GM23338 (cell line): Measurements from ENCODE around the gene GAB2. TPM values are rescaled to one million over a fixed set of nuclear protein-coding genes. Genes with fewer than 3 reads are reported as not detected.

ENCODE experiments used
- ATAC-seq: fragments of 200-7000 bp; cut with Tn5 transposase; 3 replicates; pipeline ENCODE4 v1.9.1; 2020
- DNase-seq: peaks from one replicate; pipeline ENCODE4 v3.0.0-alpha.2; 2015; ENCODE audit warnings: low spot score
- H2AFZ ChIP-seq: fragments of 200-600 bp; sonication (generic); 2 replicates; pipeline ENCODE4 v1.8.0; 2016; ENCODE audit warnings: antibody characterized with exemption, mild to moderate bottlenecking, moderate library complexity
- H3F3A ChIP-seq: fragments of 200-600 bp; sonication (generic); replicated peaks from 2 replicates; pipeline ENCODE4 v1.8.0; 2017; ENCODE audit warnings: antibody characterized with exemption, mixed run types, low read depth
- H3K27ac ChIP-seq: fragments of 200-600 bp; sonication (generic); 2 replicates; pipeline ENCODE4 v1.6.1; 2016; ENCODE audit warnings: low read depth
- H3K27me3 ChIP-seq: fragments of 200-600 bp; sonication (generic); 2 replicates; pipeline ENCODE4 v1.8.0; 2016; ENCODE audit warnings: mild to moderate bottlenecking, mixed run types, moderate library complexity; ENCODE audit not compliant: insufficient read depth
- H3K36me3 ChIP-seq: fragments of 200-600 bp; sonication (generic); 2 replicates; pipeline ENCODE4 v1.8.0; 2016; ENCODE audit warnings: mild to moderate bottlenecking; ENCODE audit not compliant: insufficient read depth
- H3K4me1 ChIP-seq: fragments of 200-600 bp; sonication (generic); 2 replicates; pipeline ENCODE4 v1.8.0; 2016; ENCODE audit warnings: mild to moderate bottlenecking, moderate library complexity; ENCODE audit not compliant: insufficient read depth
- H3K4me2 ChIP-seq: fragments of 200-600 bp; sonication (generic); 2 replicates; pipeline ENCODE4 v1.7.1; 2017; ENCODE audit warnings: mixed run types
- H3K4me3 ChIP-seq: fragments of 200-600 bp; sonication (generic); 2 replicates; pipeline ENCODE4 v1.6.1; 2016; ENCODE audit warnings: mixed run types
- H3K79me2 ChIP-seq: fragments of 200-600 bp; sonication (generic); replicated peaks from 2 replicates; pipeline ENCODE4 v1.8.0; 2017; ENCODE audit warnings: mild to moderate bottlenecking; ENCODE audit not compliant: insufficient read depth
- H3K9me2 ChIP-seq: fragments of 200-600 bp; sonication (generic); 2 replicates; pipeline ENCODE4 v1.8.0; 2017; ENCODE audit not compliant: insufficient read depth
- H4K20me1 ChIP-seq: fragments of 200-600 bp; sonication (generic); replicated peaks from 2 replicates; pipeline ENCODE4 v1.8.0; 2017; ENCODE audit warnings: mild to moderate bottlenecking; ENCODE audit not compliant: insufficient read depth
- H3K27ac Mint-ChIP-seq: 2 replicates; pipeline ENCODE4 v1.8.0; 2020; ENCODE audit warnings: inconsistent platforms, mild to moderate bottlenecking, moderate library complexity, mixed read lengths
- H3K27me3 Mint-ChIP-seq: 3 replicates; pipeline ENCODE4 v1.8.0; 2022; ENCODE audit warnings: low read depth, mild to moderate bottlenecking, moderate library complexity, mixed read lengths, inconsistent platforms; ENCODE audit not compliant: insufficient read depth, poor library complexity
- H3K36me3 Mint-ChIP-seq: 3 replicates; pipeline ENCODE4 v1.8.0; 2021; ENCODE audit warnings: low read depth, mild to moderate bottlenecking, inconsistent platforms, moderate library complexity, mixed read lengths
- H3K4me1 Mint-ChIP-seq: 3 replicates; pipeline ENCODE4 v1.8.0; 2020; ENCODE audit warnings: mild to moderate bottlenecking, inconsistent platforms, mixed read lengths
- H3K4me3 Mint-ChIP-seq: 3 replicates; pipeline ENCODE4 v1.8.0; 2021; ENCODE audit warnings: moderate library complexity, mild to moderate bottlenecking, inconsistent platforms, mixed read lengths
- H3K9me3 Mint-ChIP-seq: 3 replicates; pipeline ENCODE4 v1.8.0; 2020; ENCODE audit warnings: moderate library complexity, mild to moderate bottlenecking, inconsistent platforms, mixed read lengths
- CREB1 ChIP-seq: fragments of 250-450 bp; sonication (Bioruptor Pico); IDR thresholded peaks from 2 replicates; pipeline ENCODE4 v1.5.0; 2020; ENCODE audit warnings: low read depth, mild to moderate bottlenecking, moderate library complexity
- EZH2 ChIP-seq: fragments of 200-600 bp; sonication (generic); IDR thresholded peaks from one replicate; pipeline ENCODE4 v1.8.0; 2017; ENCODE audit warnings: antibody characterized with exemption, mild to moderate bottlenecking, low read depth; ENCODE audit not compliant: unreplicated experiment
- JUNB ChIP-seq: IDR thresholded peaks from one replicate; pipeline ENCODE4 v1.6.1; 2016; ENCODE audit warnings: antibody characterized with exemption; ENCODE audit not compliant: unreplicated experiment
- NANOG ChIP-seq: IDR thresholded peaks from 2 replicates; pipeline ENCODE4 v1.6.1; 2016; ENCODE audit warnings: antibody characterized with exemption, borderline replicate concordance
- ZNF331 ChIP-seq: fragments of 250-450 bp; sonication (Bioruptor Pico); IDR thresholded peaks from 2 replicates; pipeline ENCODE4 v1.5.0; 2020; ENCODE audit warnings: low read depth, mild to moderate bottlenecking, moderate library complexity
- polyA plus RNA-seq: library from polyadenylated mRNA; unstranded; fragments of >200 nt; fragmentation: Nextera tagmentation; extraction: Ambion mirVana; gene quantifications from 2 replicates; pipeline ENCODE4 v1.2.1, GENCODE V29; 2016
- total RNA-seq: library from RNA; depleted of rRNA; stranded (reverse); fragments of >200 nt; shearing (Covaris generic); gene quantifications from 2 replicates; pipeline ENCODE4 v1.2.3, GENCODE V29; 2014
- TF ChIP-seq, protein P1 (sequence below): IDR thresholded peaks from one replicate; pipeline ENCODE4 v1.6.1; 2018; ENCODE audit warnings: antibody characterized with exemption; ENCODE audit not compliant: unreplicated experiment
- TF ChIP-seq, protein P2 (sequence below): IDR thresholded peaks from 2 replicates; pipeline ENCODE4 v1.6.1; 2016; ENCODE audit warnings: antibody characterized with exemption
- TF ChIP-seq, protein P3 (sequence below): fragments of 250-450 bp; sonication (Bioruptor Pico); IDR thresholded peaks from 2 replicates; pipeline ENCODE4 v1.5.0; 2020; ENCODE audit warnings: mild to moderate bottlenecking, moderate library complexity

GAB2 gene
- total and polyA plus RNA-seq, 2 experiments from 2014 or later = 2.0 to 10.8 TPM

DNA sequence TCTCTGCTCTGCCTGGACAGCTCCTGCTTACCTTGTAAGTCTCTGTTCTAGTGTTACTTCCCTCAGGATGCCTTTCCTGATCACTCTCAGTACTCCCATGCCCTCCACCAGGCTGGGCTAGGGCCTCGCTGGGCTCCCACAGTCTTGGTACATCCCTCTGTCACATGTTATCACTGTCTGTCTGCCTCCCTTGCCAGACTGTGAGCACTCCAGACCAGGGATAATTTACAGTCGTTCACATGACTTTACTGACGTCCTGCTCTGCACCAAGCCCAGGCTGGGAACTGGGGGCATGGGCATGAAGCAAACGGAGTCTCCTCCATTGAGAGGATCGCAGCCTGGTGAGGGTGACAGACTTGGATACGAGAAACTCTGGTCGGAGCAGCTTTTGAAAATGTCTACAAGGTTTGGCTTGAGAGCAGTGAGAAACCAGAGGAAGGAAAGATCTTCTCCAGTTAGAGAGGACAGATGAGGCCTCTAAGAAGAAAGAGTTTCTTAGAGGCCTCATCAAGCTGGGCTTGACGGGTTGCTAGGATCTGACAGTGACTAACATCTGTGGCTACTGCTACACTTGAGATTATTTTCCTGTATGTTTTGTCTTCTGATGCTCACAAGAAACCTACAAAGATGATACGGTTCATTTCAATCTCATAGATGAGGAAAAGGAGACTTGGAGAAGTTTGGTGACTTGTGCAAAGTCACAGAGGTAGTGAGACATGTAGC, 216.4 kb downstream of the GAB2 start:
- no peak for DNase-seq
- peaks cover 8% of the 10 kb centered on the region; the same call in 2 of the 3 replicates for H3K36me3 Mint-ChIP-seq
- Histone ChIP-seq H3K4me1 (no peaks in the 10 kb centered on the region), H3K36me3 (no peaks in the 10 kb centered on the region), H3K9me2 (no peaks in the 10 kb centered on the region), H3K79me2 (no peaks in the 10 kb centered on the region), H3K27me3 (no peaks in the 10 kb centered on the region), H3K27ac (no peak overlapping the region), H3K4me3 (no peak overlapping the region), H4K20me1 (no peaks in the 10 kb centered on the region), H2AFZ (no peak overlapping the region), H3K4me2 (no peak overlapping the region), H3F3A (no peaks in the 10 kb centered on the region)
- ATAC-seq = no peak
- H3K27ac Mint-ChIP-seq = no peak overlapping the region
- no peak overlapping the region for H3K4me3 Mint-ChIP-seq
- peaks cover 5% of the 10 kb centered on the region for H3K4me1 Mint-ChIP-seq
- H3K9me3 Mint-ChIP-seq = no peaks in the 10 kb centered on the region
- peaks cover 12% of the 10 kb centered on the region for H3K27me3 Mint-ChIP-seq
- TF ChIP-seq JUNB (no peak), NANOG (no peak), EZH2 (no peak), CREB1 (CRISPR knock-in tag) (no peak), ZNF331 (CRISPR knock-in tag) (no peak)

DNA sequence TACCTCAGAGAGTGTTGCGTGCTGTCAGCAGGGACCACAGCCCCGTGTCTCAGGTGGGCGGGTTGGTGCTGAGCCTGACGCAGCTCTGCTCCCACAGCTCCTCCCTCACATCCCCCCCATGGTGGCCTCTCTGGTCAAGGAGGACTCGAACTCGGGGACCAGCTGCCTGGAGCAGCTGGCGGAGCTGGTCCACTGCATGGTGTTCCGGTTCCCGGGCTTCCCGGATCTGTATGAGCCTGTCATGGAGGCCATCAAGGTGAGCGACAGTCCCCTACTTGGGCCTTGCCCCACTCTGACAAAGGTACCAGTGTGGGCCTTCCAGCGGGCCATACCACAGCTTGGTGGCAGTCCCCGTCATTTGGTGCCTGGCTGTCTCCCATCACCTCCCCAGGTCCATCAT, 217.1 kb downstream of the GAB2 start:
- peaks cover 8% of the 10 kb centered on the region; the same call in 2 of the 3 replicates for H3K36me3 Mint-ChIP-seq
- no peak overlapping the region for H3K4me3 Mint-ChIP-seq
- H3K27ac ChIP-seq = no peak overlapping the region
- H4K20me1 ChIP-seq = no peaks in the 10 kb centered on the region
- no peaks in the 10 kb centered on the region for H3K36me3 ChIP-seq
- no peaks in the 10 kb centered on the region for H3K27me3 ChIP-seq
- H3K27ac Mint-ChIP-seq = no peak overlapping the region
- no peak overlapping the region for H3K4me3 ChIP-seq
- no peaks in the 10 kb centered on the region for H3F3A ChIP-seq
- H3K27me3 Mint-ChIP-seq = peaks cover 12% of the 10 kb centered on the region
- H3K9me3 Mint-ChIP-seq = no peaks in the 10 kb centered on the region
- no peak overlapping the region for H2AFZ ChIP-seq
- no peak overlapping the region for H3K4me2 ChIP-seq
- H3K4me1 ChIP-seq = no peaks in the 10 kb centered on the region
- no peaks in the 10 kb centered on the region for H3K9me2 ChIP-seq
- no peaks in the 10 kb centered on the region for H3K79me2 ChIP-seq
- DNase-seq (no peak), ATAC-seq (no peak)
- peaks cover 5% of the 10 kb centered on the region for H3K4me1 Mint-ChIP-seq
- no peak for TF ChIP-seq CREB1 (CRISPR knock-in tag)
- TF ChIP-seq, protein P1, sequence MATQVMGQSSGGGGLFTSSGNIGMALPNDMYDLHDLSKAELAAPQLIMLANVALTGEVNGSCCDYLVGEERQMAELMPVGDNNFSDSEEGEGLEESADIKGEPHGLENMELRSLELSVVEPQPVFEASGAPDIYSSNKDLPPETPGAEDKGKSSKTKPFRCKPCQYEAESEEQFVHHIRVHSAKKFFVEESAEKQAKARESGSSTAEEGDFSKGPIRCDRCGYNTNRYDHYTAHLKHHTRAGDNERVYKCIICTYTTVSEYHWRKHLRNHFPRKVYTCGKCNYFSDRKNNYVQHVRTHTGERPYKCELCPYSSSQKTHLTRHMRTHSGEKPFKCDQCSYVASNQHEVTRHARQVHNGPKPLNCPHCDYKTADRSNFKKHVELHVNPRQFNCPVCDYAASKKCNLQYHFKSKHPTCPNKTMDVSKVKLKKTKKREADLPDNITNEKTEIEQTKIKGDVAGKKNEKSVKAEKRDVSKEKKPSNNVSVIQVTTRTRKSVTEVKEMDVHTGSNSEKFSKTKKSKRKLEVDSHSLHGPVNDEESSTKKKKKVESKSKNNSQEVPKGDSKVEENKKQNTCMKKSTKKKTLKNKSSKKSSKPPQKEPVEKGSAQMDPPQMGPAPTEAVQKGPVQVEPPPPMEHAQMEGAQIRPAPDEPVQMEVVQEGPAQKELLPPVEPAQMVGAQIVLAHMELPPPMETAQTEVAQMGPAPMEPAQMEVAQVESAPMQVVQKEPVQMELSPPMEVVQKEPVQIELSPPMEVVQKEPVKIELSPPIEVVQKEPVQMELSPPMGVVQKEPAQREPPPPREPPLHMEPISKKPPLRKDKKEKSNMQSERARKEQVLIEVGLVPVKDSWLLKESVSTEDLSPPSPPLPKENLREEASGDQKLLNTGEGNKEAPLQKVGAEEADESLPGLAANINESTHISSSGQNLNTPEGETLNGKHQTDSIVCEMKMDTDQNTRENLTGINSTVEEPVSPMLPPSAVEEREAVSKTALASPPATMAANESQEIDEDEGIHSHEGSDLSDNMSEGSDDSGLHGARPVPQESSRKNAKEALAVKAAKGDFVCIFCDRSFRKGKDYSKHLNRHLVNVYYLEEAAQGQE = no peak
- no peak for TF ChIP-seq EZH2
- TF ChIP-seq, protein P2, sequence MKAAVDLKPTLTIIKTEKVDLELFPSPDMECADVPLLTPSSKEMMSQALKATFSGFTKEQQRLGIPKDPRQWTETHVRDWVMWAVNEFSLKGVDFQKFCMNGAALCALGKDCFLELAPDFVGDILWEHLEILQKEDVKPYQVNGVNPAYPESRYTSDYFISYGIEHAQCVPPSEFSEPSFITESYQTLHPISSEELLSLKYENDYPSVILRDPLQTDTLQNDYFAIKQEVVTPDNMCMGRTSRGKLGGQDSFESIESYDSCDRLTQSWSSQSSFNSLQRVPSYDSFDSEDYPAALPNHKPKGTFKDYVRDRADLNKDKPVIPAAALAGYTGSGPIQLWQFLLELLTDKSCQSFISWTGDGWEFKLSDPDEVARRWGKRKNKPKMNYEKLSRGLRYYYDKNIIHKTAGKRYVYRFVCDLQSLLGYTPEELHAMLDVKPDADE = no peak
- TF ChIP-seq, protein P3, sequence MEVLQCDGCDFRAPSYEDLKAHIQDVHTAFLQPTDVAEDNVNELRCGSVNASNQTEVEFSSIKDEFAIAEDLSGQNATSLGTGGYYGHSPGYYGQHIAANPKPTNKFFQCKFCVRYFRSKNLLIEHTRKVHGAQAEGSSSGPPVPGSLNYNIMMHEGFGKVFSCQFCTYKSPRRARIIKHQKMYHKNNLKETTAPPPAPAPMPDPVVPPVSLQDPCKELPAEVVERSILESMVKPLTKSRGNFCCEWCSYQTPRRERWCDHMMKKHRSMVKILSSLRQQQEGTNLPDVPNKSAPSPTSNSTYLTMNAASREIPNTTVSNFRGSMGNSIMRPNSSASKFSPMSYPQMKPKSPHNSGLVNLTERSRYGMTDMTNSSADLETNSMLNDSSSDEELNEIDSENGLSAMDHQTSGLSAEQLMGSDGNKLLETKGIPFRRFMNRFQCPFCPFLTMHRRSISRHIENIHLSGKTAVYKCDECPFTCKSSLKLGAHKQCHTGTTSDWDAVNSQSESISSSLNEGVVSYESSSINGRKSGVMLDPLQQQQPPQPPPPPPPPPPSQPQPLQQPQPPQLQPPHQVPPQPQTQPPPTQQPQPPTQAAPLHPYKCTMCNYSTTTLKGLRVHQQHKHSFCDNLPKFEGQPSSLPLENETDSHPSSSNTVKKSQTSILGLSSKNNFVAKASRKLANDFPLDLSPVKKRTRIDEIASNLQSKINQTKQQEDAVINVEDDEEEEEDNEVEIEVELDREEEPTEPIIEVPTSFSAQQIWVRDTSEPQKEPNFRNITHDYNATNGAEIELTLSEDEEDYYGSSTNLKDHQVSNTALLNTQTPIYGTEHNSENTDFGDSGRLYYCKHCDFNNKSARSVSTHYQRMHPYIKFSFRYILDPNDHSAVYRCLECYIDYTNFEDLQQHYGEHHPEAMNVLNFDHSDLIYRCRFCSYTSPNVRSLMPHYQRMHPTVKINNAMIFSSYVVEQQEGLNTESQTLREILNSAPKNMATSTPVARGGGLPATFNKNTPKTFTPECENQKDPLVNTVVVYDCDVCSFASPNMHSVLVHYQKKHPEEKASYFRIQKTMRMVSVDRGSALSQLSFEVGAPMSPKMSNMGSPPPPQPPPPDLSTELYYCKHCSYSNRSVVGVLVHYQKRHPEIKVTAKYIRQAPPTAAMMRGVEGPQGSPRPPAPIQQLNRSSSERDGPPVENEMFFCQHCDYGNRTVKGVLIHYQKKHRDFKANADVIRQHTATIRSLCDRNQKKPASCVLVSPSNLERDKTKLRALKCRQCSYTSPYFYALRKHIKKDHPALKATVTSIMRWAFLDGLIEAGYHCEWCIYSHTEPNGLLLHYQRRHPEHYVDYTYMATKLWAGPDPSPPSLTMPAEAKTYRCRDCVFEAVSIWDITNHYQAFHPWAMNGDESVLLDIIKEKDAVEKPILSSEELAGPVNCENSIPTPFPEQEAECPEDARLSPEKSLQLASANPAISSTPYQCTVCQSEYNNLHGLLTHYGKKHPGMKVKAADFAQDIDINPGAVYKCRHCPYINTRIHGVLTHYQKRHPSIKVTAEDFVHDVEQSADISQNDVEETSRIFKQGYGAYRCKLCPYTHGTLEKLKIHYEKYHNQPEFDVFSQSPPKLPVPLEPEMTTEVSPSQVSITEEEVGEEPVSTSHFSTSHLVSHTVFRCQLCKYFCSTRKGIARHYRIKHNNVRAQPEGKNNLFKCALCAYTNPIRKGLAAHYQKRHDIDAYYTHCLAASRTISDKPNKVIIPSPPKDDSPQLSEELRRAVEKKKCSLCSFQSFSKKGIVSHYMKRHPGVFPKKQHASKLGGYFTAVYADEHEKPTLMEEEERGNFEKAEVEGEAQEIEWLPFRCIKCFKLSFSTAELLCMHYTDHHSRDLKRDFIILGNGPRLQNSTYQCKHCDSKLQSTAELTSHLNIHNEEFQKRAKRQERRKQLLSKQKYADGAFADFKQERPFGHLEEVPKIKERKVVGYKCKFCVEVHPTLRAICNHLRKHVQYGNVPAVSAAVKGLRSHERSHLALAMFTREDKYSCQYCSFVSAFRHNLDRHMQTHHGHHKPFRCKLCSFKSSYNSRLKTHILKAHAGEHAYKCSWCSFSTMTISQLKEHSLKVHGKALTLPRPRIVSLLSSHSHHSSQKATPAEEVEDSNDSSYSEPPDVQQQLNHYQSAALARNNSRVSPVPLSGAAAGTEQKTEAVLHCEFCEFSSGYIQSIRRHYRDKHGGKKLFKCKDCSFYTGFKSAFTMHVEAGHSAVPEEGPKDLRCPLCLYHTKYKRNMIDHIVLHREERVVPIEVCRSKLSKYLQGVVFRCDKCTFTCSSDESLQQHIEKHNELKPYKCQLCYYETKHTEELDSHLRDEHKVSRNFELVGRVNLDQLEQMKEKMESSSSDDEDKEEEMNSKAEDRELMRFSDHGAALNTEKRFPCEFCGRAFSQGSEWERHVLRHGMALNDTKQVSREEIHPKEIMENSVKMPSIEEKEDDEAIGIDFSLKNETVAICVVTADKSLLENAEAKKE (CRISPR knock-in tag) = no peak
